HL-60/S4 treated with phorbol 12-myristate 13-acetate at 8.2 ng/mL for 4 days and 3 days (cell line): ENCODE data around the gene NIBAN1.
"Not testable (repeated sequence)": the region's sequence is repeated elsewhere in the genome, so short reads cannot be mapped to it uniquely, and the experiment has no call there.

Experiments
- in situ Hi-C: fragments of 300-500 bp; cut with MboI; formaldehyde crosslinking; loops from 2 replicates; pipeline ENCODE4 v1.15.0; 2022; ENCODE audit warnings: low sequenced_read_pairs

NIBAN1 gene, protein sequence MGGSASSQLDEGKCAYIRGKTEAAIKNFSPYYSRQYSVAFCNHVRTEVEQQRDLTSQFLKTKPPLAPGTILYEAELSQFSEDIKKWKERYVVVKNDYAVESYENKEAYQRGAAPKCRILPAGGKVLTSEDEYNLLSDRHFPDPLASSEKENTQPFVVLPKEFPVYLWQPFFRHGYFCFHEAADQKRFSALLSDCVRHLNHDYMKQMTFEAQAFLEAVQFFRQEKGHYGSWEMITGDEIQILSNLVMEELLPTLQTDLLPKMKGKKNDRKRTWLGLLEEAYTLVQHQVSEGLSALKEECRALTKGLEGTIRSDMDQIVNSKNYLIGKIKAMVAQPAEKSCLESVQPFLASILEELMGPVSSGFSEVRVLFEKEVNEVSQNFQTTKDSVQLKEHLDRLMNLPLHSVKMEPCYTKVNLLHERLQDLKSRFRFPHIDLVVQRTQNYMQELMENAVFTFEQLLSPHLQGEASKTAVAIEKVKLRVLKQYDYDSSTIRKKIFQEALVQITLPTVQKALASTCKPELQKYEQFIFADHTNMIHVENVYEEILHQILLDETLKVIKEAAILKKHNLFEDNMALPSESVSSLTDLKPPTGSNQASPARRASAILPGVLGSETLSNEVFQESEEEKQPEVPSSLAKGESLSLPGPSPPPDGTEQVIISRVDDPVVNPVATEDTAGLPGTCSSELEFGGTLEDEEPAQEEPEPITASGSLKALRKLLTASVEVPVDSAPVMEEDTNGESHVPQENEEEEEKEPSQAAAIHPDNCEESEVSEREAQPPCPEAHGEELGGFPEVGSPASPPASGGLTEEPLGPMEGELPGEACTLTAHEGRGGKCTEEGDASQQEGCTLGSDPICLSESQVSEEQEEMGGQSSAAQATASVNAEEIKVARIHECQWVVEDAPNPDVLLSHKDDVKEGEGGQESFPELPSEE

DNA sequence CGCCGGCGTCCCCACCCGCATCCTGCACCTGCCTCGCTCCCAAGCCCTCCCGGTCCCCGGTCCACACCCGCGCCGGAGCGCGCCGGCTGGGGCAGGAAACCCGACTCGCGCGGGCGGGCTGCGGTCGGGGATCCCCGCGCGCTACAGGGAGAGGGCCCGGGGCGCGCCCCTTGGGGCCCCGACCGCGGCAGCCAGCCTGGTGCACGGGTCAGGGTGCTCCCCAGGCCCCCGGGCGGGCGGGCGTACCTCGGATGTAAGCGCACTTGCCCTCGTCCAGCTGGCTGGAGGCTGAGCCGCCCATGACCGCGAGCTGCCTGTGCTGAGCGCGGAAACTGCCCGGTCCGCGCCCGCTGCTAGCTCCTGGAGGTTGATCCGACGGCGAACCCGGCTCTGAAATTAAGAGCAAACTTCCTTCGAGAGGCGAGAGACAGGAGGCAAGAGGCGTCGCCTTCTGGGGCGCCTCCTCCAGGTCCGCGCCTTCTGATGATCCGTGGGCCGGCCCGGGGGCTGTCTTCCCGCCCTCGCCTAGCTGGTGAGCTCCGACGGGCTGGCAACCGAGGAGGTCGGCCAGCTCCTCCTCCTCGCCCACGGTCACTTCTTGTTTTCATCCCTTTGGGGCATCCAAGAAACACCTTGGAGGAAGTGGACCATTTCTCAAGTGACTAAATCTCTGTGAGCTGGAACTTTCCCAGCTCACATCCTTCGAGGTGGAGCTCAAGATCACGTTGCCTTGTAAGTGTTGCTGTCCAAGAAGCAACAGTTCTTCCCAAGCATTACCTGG is at the start of gene NIBAN1:
NIBAN1 (minus strand) TSS at position 453 of the 781 bp plus-strand sequence; CDS start at position 301, 152 bp downstream.
- in situ Hi-C loops = loop anchor here (10.0 kb wide), 1 partner anchor 169 kb away; no protein-coding TSS in a partner anchor

DNA sequence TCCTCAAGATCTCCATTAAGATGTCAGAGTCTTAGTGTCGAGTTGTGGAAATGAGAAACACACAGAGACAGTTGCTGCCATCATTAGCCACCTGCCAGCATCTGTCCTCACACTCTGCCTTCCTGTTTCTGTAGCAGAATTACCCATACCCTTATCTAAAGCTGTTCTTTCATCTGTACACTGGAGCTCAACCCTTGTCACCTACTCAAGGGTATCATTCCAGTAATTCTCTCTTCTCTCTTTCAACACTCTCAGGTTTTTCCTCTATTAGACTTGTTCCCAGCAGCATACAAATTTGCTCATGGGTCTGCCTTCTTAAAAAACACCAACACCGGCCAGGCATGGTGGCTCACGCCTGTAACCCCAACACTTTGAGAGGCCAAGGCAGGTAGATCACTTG is 43.7 kb upstream of the NIBAN1 start:
- in situ Hi-C loops = no loop called here

DNA sequence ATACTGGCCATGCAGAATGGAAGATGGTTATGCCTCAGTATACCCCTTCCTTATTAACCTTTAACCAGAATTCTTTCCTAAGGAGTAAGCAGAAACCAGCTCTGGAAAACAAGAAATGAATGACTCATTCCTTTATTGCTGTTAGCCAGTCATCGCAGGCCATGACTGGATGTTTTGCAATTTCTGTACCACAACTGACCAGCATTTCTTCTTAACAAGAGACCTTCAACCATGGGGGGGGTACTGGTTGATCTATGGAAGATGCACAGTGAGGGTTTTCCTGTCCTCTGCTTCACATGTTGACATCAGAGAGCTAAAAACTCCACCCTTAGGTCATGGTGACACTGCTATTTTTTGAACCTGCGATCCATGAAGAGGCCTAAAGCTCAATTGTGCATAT is 43.0 kb upstream of the NIBAN1 start:
- in situ Hi-C loops = no loop called here

DNA sequence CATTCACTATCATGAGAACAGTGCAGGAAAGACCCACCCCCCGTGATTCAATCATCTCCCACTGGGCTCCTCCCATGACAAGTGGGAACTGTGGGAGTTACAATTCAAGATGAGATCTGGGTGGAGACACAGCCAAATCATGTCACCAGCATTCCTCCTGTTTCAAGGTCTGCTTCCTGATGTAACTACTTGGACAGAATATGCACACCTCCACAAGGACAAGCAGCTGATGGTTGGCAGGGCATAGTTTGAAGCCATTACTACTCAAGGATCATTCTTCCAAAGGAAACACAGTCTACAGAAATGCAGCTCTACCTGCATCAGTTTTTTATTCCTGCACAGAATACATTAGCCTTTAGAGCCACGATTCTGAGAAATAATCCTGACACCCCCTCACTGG is 42.6 kb upstream of the NIBAN1 start:
- in situ Hi-C loops = no loop called here

DNA sequence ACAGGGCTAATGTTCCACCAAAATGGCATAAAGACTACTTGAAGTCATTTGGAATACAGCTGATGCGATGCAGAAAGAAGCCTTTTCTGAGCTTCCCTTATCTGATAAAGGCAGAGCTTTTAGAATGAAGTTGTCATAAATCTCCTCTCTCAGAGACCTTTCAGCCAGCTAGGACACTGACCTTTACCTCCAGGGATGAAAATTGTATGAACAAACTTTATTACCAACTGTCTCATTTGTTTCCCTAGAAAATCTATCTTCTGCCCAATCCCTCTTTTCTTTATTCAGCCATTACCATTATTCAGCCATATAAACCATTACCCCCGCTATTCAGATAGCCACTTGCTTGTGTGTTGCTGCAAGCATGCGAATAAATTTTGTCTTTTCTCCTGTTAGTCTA is 41.3 kb upstream of the NIBAN1 start:
- in situ Hi-C loops = no loop called here

DNA sequence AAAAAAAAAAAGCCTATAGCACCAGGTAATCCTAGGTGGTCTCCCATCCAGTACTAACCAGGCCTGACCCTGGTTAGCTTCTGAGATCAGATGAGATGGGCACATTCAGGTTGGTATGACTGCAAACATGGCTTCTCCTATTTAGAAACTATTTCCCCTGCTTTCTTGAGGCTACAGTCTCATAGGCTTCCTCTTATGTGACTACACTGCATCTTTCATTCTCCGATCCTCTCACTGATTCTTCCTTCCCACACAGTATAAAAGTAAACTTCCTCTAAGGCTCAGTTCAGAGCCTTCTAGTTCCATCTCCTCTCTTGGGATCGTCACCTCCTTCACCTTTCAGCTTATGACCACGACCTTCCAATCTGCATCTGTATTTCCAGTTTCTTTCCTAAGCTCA is 40.6 kb upstream of the NIBAN1 start:
- in situ Hi-C loops = no loop called here

DNA sequence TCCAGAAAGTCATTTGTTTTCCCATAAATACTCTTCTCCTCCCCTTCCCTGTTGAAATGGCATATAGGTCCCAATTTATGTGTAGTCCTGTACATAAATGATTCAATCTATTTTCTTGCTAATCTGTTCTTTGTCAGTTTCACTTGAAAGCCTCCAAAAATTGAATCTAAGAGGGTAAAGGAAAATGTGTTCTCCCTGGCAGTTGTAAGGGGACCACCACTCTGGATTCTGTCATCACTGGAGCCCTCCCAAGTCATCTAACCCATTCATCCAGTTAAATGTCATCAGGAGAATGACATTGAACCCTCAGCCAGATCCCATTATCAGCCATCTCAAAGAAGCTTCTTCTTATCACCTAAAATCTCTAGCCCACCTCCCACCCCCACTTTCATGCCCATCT is 36.1 kb upstream of the NIBAN1 start:
- in situ Hi-C loops = no loop called here

DNA sequence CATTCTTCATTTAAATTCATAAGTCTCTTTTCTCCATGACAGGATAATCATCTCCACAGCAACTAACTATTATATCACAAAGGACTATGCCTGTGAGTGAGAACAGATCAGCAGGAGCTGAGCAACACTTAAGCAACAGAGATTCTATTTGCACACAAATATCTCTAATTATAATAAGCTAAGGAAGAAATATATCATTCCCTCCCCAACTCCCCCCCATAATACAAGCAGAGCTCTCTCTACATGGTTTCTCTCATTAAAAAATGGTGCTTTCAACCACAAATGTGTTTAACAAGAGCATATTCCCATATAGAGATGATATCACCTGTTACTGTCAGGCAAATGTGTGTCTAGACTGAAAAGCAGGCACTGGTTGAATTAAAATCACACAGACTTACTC is 34.5 kb upstream of the NIBAN1 start:
- in situ Hi-C loops = no loop called here

DNA sequence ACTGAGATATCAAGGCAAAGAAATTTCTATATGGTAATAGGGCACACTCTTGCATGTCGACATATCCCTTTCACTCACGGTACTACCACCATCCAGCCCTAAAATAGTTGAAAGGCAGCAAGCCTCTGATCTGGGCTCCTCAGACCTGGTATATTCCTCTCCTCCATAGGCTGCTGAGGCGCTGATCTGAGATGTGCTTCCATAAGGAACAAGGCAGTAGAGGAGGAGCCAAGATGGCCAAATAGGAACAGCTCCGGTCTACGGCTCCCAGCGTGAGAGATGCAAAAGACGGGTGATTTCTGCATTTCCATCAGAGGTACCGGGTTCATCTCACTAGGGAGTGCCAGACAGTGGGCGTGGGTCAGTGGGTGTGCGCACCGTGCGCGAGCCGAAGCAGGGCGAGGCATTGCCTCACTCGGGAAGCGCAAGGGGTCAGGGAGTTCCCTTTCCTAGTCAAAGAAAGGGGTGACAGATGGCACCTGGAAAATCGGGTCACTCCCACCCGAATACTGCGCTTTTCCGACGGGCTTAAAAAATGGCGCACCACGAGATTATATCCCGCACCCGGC is 27.1 kb upstream of the NIBAN1 start:
- in situ Hi-C loops = not testable (repeated sequence)

DNA sequence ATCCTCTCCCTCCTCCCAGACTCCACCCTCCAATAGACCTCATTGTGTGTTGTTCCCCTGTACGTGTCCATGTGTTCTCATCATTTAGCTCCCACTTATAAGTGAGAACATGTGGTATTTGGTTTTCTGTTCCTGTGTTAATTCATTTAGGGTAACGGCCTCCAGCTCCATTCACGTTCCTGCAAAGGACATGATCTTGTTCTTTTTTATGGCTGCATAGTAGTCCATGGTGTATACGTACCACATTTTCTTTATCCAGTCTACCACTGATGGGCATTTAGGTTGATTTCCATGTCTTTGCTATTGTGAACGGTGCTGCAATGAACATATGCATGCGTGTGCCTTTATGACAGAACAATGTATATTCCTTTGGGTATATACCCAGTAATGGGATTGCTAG is 25.7 kb upstream of the NIBAN1 start:
- in situ Hi-C loops = loop anchor here (25.0 kb wide), 1 partner anchor 162 kb away; the partner anchor contains the start of genes SWT1 and TRMT1L

DNA sequence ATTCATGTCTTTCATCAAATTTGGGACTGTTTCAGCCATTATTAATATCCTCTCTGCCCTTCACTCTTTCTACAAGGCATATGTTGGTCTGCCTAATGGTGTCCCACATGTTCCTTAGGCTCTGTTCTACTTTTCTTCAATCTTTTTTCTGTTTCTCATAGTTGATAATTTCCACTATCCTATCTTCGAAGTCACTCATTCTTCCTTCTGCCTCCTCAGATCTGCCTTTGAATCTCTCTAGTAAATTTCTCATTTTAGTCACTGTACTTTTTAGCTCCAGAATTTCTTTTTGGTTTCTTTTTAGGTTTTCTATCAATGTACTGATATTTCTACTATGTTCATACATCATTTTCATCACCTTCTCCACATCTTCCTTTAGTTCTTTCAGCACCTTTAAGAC is 20.0 kb upstream of the NIBAN1 start:
- in situ Hi-C loops = loop anchor here (25.0 kb wide), 1 partner anchor 168 kb away; the partner anchor contains the start of genes SWT1 and TRMT1L

DNA sequence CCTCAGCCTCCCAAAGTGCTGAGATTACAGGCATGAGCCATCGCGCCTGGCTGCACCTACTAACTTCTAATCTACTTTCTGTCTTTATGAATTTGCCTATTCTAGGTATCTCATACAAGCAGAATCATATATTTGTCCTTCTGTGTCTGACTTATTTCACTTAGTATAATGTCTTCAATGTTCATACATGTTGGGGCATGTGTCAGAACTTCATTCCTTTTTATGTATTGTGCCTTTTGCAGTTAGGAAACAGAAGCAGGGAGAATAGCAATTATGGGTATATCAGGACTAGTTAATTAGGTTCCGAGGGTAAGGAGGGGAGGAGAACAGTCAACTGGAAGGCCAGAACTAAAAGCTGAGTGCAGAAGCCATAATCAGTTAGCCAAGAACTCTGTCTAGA is 18.0 kb upstream of the NIBAN1 start:
- in situ Hi-C loops = loop anchor here (25.0 kb wide), 1 partner anchor 170 kb away; the partner anchor contains the start of genes SWT1 and TRMT1L

DNA sequence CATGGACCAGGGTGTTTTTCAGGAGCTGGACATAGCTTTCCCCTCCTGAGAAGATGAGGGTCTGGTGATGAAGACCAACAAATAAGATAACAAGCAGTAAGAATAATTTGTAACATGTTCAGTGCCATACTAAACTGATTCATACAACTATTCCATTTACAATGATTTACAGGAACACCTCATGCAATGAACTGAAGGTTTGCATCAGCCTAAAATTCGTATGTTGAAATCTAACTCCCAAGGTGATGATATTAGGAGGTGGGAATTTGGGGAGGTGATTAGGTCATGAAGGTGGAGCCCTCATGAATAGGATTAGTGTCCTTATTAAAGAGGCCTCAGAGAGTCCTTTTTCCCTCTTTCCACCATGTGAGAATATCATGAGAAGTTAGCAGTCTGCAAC is 15.9 kb upstream of the NIBAN1 start:
- in situ Hi-C loops = loop anchor here (25.0 kb wide), 1 partner anchor 172 kb away; the partner anchor contains the start of genes SWT1 and TRMT1L

DNA sequence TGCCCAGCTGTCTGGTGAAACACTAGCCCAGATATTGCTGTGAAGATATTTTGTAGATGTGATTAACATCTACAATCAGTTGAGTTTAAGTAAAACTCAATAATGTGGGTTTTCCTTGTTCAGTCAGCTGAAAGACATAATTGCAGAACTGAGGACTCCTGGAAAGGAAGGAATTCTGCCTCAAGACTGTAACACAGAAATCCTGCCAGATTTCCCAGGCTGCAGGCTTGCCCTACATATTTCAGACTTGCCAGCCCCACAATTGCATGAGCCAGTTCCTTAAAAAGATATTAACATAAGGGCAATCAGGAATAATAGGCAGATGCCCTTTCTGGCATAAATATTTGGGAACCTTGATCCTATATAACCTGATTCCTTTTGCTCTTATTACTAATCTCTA is 14.2 kb upstream of the NIBAN1 start:
- in situ Hi-C loops = loop anchor here (25.0 kb wide), 1 partner anchor 174 kb away; the partner anchor contains the start of genes SWT1 and TRMT1L

DNA sequence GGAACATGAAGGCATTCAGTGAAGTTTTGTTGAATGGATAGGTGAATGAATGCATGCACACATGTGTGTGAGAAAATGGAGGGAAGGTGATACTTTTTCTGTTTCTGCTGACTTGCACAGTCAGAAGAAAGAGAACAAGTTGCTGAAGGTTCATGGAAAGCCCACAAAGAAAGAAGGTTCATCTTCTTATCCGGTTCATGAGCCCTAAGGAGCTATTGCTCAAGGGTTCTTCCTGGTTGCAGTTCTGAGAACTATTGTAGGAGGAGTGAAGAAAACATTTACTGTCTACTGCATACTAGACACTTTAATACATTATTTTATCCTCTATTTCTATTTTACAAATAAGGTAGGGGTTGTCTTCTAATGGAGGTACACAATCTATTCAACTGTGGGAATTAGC is 13.4 kb upstream of the NIBAN1 start:
- in situ Hi-C loops = loop anchor here (25.0 kb wide), 1 partner anchor 175 kb away; the partner anchor contains the start of genes SWT1 and TRMT1L

DNA sequence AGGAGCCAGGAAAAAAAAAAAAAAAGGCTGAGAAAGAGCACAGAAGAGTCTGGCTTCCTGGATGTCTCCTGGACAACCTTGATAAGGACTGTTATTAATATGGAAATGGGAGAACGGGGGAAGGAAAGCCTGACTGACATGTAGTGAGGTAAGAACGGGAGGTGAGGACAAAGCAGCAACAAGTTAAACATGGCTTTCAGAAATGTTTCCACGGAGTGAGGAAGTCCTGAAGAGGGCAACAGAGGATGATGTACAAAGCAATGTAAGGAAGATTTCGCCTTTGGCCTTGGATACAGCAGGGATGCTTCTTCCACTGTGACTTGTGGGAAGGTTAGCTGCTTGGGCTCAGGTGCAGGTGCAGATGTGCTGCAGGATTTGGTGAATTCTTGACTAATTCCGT is 11.9 kb upstream of the NIBAN1 start:
- in situ Hi-C loops = loop anchor here (25.0 kb wide), 1 partner anchor 176 kb away; the partner anchor contains the start of genes SWT1 and TRMT1L

DNA sequence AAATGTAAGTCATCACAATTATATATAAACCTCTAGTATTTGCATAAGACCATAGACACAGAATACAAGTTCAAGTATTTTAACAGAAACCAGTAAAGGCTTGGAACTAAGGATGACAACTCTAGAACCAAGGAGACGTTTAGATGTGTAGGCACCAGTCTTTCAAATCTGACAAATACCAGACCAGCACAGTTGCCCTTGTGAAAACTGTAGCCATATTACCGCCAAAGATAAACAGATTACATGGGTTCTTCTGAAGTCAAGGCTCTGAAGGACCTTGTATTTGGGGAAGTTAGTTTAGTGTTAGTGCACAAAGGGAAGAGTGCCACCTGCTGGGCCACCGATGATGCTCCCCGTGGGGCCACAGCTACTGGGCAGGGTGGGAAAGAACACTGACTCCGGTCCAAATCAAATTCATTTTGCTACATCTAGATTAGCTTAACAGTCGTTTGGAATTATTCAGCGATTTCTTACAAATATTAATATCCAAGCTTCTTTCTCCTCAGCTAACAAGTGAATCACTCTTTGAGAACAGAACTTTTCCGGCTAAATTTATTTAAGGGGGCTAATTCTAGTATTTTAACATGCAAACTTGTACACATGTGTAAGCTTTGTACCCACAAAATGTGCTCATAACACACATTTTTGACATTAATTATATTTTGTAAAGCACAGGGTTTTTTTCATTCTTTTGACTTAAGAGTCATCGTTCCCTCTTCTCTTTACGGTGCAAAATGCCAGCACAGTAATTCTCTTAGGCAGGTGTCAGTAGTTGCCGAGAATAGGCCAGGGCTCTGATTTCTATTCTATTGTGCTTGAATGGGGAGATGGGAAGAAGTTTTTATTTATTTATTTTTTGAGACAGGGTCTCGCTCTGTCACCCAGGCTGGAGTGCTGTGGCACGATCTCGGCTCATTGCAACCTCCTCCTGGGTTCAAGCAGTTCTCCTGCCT is 8.0 kb upstream of the NIBAN1 start:
- in situ Hi-C loops = loop anchor here (25.0 kb wide), 1 partner anchor 180 kb away; the partner anchor contains the start of genes SWT1 and TRMT1L

DNA sequence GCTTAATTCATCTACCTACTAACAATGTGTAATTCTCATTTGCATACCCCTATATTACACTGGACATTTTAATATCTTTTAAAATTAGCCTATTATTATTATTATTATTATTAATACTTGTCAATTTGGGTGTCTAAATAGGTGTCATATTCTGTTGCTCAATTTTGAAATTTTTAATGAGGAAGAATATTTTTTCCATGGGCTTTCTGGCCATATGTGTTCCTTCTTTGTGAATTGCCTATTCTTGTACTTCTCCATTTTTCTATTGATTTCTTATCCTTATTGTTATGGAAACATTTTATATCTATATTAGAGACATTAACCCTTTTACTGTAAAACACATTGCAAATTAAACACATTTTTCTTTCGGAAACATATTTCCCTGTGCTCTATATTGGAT is 6.4 kb upstream of the NIBAN1 start:
- in situ Hi-C loops = loop anchor here (25.0 kb wide), 1 partner anchor 182 kb away; the partner anchor contains the start of genes SWT1 and TRMT1L
